Measurements from ENCODE around the gene STUM. TPM values are rescaled to one million over a fixed set of nuclear protein-coding genes. Genes with fewer than 3 reads are reported as not detected.

STUM gene
- total RNA-seq, 5 donors from 2014 or later (not counting 1 experiment from before 2014, with no cell fraction given) = 0.10 TPM; not detected in 4

DNA sequence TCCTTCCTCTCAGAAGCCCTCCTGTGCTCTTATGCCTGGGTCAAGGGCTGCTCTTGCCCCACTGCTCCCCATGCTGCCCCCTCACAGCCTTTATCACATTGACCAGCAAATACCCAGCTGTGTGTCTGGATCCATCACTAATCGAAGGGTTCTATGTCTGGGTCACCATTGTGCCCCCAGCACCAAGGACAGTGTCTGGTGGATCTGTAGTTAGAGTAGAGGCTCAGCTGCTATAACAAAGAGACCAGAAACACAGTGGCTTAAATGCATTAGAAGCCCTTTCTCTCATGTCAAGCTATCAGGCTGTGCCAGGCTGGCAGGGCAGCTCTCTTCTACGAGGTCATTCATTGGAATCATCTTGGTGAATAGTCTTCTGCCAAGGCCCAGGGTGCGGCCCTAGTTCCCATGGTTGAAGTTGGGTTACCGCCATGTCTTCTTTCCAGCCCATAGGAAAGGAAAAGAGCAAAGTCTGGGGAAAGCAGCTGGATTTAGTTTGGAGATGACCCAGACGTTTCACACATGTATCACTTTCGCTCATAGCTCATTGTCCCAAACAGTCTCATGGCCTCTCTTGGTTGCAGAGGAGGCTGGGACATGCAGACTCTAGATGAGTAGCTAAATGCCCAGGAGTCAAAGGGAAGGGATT, 32.2 kb downstream of the STUM start:
- ChIA-PET POLR2A (no interaction called here), CTCF (no interaction called here)
- Histone ChIP-seq H3K9me3 (no peaks in the 10 kb centered on the region), H3K27ac (ENCODE audit: low read length) (no peak overlapping the region), H3K36me3 (ENCODE audit: control insufficient read depth in 2 of 2, extremely low read depth in 1 of 2, insufficient read depth in 1 of 2, low read length in 1 of 2) (no peaks in the 10 kb centered on the region), H3K4me3 (ENCODE audit: control insufficient read depth in 1 of 2, extremely low read depth in 1 of 2, low read length in 1 of 2) (no peak overlapping the region), H3K27me3 (replicated peaks in 1 of 2; ENCODE audit: control insufficient read depth in 2 of 2, extremely low read depth in 1 of 2, insufficient read depth in 2 of 2, low read length in 1 of 2) (peaks cover 0 to 14% of the 10 kb centered on the region in 2 experiments), H3K4me1 (ENCODE audit: control insufficient read depth in 1 of 2, extremely low read depth in 1 of 2, insufficient read depth in 2 of 2, low read length in 2 of 2) (no peaks in the 10 kb centered on the region)
- peaks cover 0 to 2% of the 10 kb centered on the region in 2 donors for H3K27me3 Mint-ChIP-seq
- no peaks in the 10 kb centered on the region for H3K4me1 Mint-ChIP-seq
- no peaks in the 10 kb centered on the region for H3K9me3 Mint-ChIP-seq
- no peak overlapping the region for H3K4me3 Mint-ChIP-seq
- ATAC-seq (replicated peaks in 1 of 4) = no peak
- H3K36me3 Mint-ChIP-seq = no peaks in the 10 kb centered on the region
- no peak for DNase-seq
- WGBS (ENCODE audit: insufficient coverage) = 100% methylated on average over 1 of the region's 6 CpGs
- no peak overlapping the region for H3K27ac Mint-ChIP-seq

DNA sequence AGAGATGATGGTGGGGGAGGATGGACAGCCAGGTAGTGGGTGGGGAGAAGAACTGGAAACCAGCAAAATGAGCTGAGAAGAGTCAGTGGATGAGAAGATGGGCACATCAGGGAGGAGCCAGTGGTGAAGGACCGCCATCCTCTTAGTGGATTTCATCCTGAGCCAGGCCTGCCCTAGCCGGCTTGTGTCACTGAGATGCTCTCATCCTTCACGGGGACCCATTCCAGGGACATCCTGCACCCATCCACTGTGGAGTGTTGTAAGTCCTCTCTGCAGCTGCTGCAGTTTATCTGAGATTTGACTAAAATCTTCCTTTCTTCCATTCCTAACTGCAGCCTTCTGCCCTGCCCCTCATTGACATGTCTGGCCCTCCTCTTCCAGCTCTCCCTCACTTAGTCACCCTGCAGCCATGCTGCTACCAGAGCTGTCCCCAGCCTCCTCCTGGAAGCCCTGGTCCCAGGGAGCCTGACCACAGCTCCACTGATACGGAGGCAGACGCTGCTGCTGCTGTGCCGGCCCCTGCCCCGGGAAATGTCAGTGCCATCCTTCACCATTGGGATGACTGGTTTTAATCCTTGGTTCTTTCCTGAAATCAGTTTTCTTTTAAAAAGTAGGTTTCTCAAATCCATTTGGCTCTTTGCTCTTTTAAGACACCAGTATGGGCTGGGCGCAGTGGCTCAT, 33.2 kb downstream of the STUM start:
- H3K4me1 ChIP-seq (ENCODE audit: control insufficient read depth in 1 of 2, extremely low read depth in 1 of 2, insufficient read depth in 2 of 2, low read length in 2 of 2) = no peaks in the 10 kb centered on the region
- ChIA-PET CTCF (interaction anchor here in 1 of 2 donors (0.6 kb wide), 1 partner anchor 232 kb away, joined by 5 read pairs; no protein-coding TSS in a partner anchor), POLR2A (no interaction called here)
- no peaks in the 10 kb centered on the region for H3K4me1 Mint-ChIP-seq
- no peaks in the 10 kb centered on the region for H3K9me3 Mint-ChIP-seq
- H3K9me3 ChIP-seq = no peaks in the 10 kb centered on the region
- H3K27me3 Mint-ChIP-seq = peaks cover 0 to 2% of the 10 kb centered on the region in 2 donors
- no peaks in the 10 kb centered on the region for H3K36me3 Mint-ChIP-seq
- DNase-seq = no peak
- no peak overlapping the region for H3K4me3 ChIP-seq (ENCODE audit: control insufficient read depth in 1 of 2, extremely low read depth in 1 of 2, low read length in 1 of 2)
- WGBS (ENCODE audit: insufficient coverage) = 88% methylated on average over 8 of the region's 8 CpGs
- no peaks in the 10 kb centered on the region for H3K36me3 ChIP-seq (ENCODE audit: control insufficient read depth in 2 of 2, extremely low read depth in 1 of 2, insufficient read depth in 1 of 2, low read length in 1 of 2)
- no peak overlapping the region for H3K27ac Mint-ChIP-seq
- no peak overlapping the region for H3K27ac ChIP-seq (ENCODE audit: low read length)
- no peak for ATAC-seq (replicated peaks in 1 of 4)
- H3K27me3 ChIP-seq (replicated peaks in 1 of 2; ENCODE audit: control insufficient read depth in 2 of 2, extremely low read depth in 1 of 2, insufficient read depth in 2 of 2, low read length in 1 of 2) = peaks cover 0 to 14% of the 10 kb centered on the region in 2 experiments
- H3K4me3 Mint-ChIP-seq = no peak overlapping the region

DNA sequence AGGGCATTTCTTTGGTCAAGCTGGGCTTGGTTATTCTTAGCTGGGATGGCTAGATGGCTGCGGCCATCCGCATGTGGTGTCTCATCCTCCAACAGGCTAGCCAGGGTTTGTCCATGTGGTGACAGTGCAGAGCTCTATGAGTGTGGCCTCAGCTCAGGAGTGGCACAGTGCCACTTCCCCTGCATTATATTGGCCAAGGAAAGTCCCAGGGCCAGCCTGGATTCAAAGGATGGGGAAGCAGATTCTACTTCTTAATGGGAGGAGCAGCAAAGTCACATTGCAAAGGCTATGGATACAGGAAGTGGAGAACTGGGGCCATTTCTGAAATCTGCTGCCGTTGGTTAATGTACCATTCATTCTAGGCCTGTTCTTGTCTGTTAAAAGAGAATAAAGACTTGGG, 34.4 kb downstream of the STUM start:
- no peak overlapping the region for H3K27ac ChIP-seq (ENCODE audit: low read length)
- peaks cover 0 to 2% of the 10 kb centered on the region in 2 donors for H3K27me3 Mint-ChIP-seq
- H3K27me3 ChIP-seq (replicated peaks in 1 of 2; ENCODE audit: control insufficient read depth in 2 of 2, extremely low read depth in 1 of 2, insufficient read depth in 2 of 2, low read length in 1 of 2) = peaks cover 0 to 12% of the 10 kb centered on the region in 2 experiments
- no peaks in the 10 kb centered on the region for H3K9me3 ChIP-seq
- no peak for ATAC-seq (replicated peaks in 1 of 4)
- H3K9me3 Mint-ChIP-seq = no peaks in the 10 kb centered on the region
- H3K4me1 Mint-ChIP-seq = no peaks in the 10 kb centered on the region
- H3K36me3 ChIP-seq (ENCODE audit: control insufficient read depth in 2 of 2, extremely low read depth in 1 of 2, insufficient read depth in 1 of 2, low read length in 1 of 2) = no peaks in the 10 kb centered on the region
- H3K4me3 ChIP-seq (ENCODE audit: control insufficient read depth in 1 of 2, extremely low read depth in 1 of 2, low read length in 1 of 2) = no peak overlapping the region
- H3K4me3 Mint-ChIP-seq = no peak overlapping the region
- H3K4me1 ChIP-seq (ENCODE audit: control insufficient read depth in 1 of 2, extremely low read depth in 1 of 2, insufficient read depth in 2 of 2, low read length in 2 of 2) = no peaks in the 10 kb centered on the region
- H3K27ac Mint-ChIP-seq = no peak overlapping the region
- POLR2A ChIA-PET = interaction anchor here in 1 of 2 donors (0.6 kb wide), 1 partner anchor 169 kb away, joined by 5 read pairs; no protein-coding TSS in a partner anchor
- WGBS (ENCODE audit: insufficient coverage) = 88% methylated on average over 3 of the region's 3 CpGs
- DNase-seq = no peak
- CTCF ChIA-PET = interaction anchor here in 1 of 2 donors (0.6 kb wide), 1 partner anchor 219 kb away, joined by 5 read pairs; no protein-coding TSS in a partner anchor
- H3K36me3 Mint-ChIP-seq = no peaks in the 10 kb centered on the region

DNA sequence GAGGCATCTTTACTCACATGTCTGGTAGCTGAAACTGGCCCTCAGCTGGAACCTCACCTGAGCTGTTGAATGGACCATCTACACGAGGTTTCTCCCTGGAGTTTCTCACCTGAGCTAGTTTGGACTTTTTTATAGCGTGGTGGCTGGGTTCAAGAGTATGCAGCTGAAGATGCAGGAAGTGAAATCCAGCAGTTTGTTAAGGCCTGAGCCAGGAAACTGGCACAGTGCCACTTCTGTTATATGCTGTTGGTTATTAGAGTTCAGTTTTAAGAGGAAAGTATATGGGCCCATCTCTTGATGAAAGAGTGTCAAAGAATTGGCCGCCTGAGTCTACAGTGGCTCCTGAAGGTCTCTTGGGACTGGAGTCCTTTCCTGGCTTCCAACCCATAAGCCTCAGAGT, 35.6 kb downstream of the STUM start:
- peak in 1 of 35 experiments; percentile 9 for DNase-seq
- Histone ChIP-seq H3K9me3 (no peaks in the 10 kb centered on the region), H3K36me3 (ENCODE audit: control insufficient read depth in 2 of 2, extremely low read depth in 1 of 2, insufficient read depth in 1 of 2, low read length in 1 of 2) (no peaks in the 10 kb centered on the region), H3K27ac (ENCODE audit: low read length) (no peak overlapping the region), H3K4me1 (ENCODE audit: control insufficient read depth in 1 of 2, extremely low read depth in 1 of 2, insufficient read depth in 2 of 2, low read length in 2 of 2) (no peaks in the 10 kb centered on the region), H3K4me3 (ENCODE audit: control insufficient read depth in 1 of 2, extremely low read depth in 1 of 2, low read length in 1 of 2) (no peak overlapping the region), H3K27me3 (replicated peaks in 1 of 2; ENCODE audit: control insufficient read depth in 2 of 2, extremely low read depth in 1 of 2, insufficient read depth in 2 of 2, low read length in 1 of 2) (peaks cover 0 to 14% of the 10 kb centered on the region in 2 experiments)
- H3K27me3 Mint-ChIP-seq = peaks cover 0 to 2% of the 10 kb centered on the region in 2 donors
- H3K4me3 Mint-ChIP-seq = no peak overlapping the region
- H3K9me3 Mint-ChIP-seq = no peaks in the 10 kb centered on the region
- 63% methylated on average over 3 of the region's 3 CpGs for WGBS (ENCODE audit: insufficient coverage)
- no peaks in the 10 kb centered on the region for H3K36me3 Mint-ChIP-seq
- H3K4me1 Mint-ChIP-seq = no peaks in the 10 kb centered on the region
- ChIA-PET CTCF (no interaction called here), POLR2A (no interaction called here)
- ATAC-seq (replicated peaks in 1 of 4) = no peak
- no peak overlapping the region for H3K27ac Mint-ChIP-seq

DNA sequence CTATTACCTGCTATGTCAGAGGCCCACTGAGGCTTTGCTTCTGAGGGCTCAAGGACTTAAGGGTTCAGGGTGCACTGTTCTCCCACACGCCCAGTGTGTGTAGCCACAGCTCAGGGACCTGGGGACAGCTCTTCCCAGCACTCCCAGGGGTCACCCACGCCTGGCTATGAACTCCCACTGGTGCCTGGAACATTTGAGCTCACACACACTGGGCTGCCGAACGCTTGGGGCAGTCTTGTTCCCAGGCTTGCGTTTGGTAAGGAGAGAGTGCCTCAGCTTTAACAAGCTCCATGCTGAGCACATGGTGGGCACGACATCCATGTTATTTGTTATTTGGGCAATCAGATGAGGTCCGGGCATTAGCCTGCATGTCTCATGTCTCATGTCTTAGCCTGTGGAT, 37.6 kb downstream of the STUM start:
- no peak overlapping the region for H3K27ac ChIP-seq (ENCODE audit: low read length)
- H3K4me3 ChIP-seq (ENCODE audit: control insufficient read depth in 1 of 2, extremely low read depth in 1 of 2, low read length in 1 of 2) = no peak overlapping the region
- H3K36me3 ChIP-seq (ENCODE audit: control insufficient read depth in 2 of 2, extremely low read depth in 1 of 2, insufficient read depth in 1 of 2, low read length in 1 of 2) = no peaks in the 10 kb centered on the region
- peaks cover 0 to 18% of the 10 kb centered on the region in 2 experiments for H3K27me3 ChIP-seq (replicated peaks in 1 of 2; ENCODE audit: control insufficient read depth in 2 of 2, extremely low read depth in 1 of 2, insufficient read depth in 2 of 2, low read length in 1 of 2)
- DNase-seq (no peak), ATAC-seq (replicated peaks in 1 of 4) (no peak)
- Mint-ChIP-seq H3K4me1 (no peaks in the 10 kb centered on the region), H3K27me3 (peaks cover 4 to 11% of the 10 kb centered on the region in 2 donors), H3K27ac (no peak overlapping the region), H3K4me3 (no peak overlapping the region), H3K36me3 (no peaks in the 10 kb centered on the region), H3K9me3 (no peaks in the 10 kb centered on the region)
- ChIA-PET POLR2A (no interaction called here), CTCF (interaction anchor here in 1 of 2 donors (0.6 kb wide), 1 partner anchor 1163 kb away, joined by 4 read pairs; no protein-coding TSS in a partner anchor)
- WGBS (ENCODE audit: insufficient coverage) = 77% methylated on average over 7 of the region's 7 CpGs
- H3K9me3 ChIP-seq = no peaks in the 10 kb centered on the region
- H3K4me1 ChIP-seq (ENCODE audit: control insufficient read depth in 1 of 2, extremely low read depth in 1 of 2, insufficient read depth in 2 of 2, low read length in 2 of 2) = no peaks in the 10 kb centered on the region

DNA sequence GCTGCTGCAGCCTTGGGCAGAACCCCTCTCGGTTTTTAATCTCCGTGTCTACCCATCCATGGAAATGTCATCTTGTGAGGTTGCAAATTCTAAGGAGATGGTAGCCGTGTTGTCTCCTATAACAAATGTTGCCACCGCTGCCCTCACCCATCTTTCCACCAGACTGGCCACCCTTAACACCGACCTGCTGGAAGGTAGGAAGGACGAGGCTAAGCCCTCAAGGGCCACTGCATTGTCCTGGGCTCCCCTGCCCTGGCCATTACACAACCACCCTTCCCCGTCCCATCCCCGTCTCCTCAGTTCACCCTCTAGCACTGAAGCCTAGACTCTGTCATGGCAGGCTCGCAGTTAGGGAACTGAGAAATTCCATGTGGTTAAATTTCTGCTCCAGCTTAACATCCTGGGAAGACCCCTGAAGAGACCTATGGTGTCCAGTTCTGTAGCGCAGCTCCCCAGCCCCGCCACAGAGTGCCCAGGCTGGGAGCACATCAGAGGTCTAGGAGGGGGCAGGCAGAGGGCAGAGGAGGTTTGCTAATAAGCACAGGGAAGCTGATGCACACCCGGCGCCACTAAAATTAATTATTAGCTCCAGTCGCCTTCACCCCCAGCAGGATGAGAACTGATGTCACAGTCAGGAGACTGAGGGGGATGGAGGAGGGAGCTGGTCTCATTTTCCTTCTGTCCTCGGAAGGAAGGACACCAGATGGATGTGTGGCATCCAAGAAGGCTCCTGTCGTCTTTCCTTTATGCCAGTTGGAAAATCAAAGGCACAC, 38.3 kb downstream of the STUM start:
- peaks cover 0 to 22% of the 10 kb centered on the region in 2 experiments for H3K27me3 ChIP-seq (replicated peaks in 1 of 2; ENCODE audit: control insufficient read depth in 2 of 2, extremely low read depth in 1 of 2, insufficient read depth in 2 of 2, low read length in 1 of 2)
- H3K36me3 ChIP-seq (ENCODE audit: control insufficient read depth in 2 of 2, extremely low read depth in 1 of 2, insufficient read depth in 1 of 2, low read length in 1 of 2) = no peaks in the 10 kb centered on the region
- ChIA-PET POLR2A (no interaction called here), CTCF (interaction anchor here (0.6 kb wide), 2 partner anchors 978 to 1164 kb away, joined by 4 to 5 read pairs; no protein-coding TSS in a partner anchor)
- no peak for DNase-seq
- no peak for ATAC-seq (replicated peaks in 1 of 4)
- H3K9me3 ChIP-seq = no peaks in the 10 kb centered on the region
- H3K9me3 Mint-ChIP-seq = no peaks in the 10 kb centered on the region
- no peaks in the 10 kb centered on the region for H3K4me1 ChIP-seq (ENCODE audit: control insufficient read depth in 1 of 2, extremely low read depth in 1 of 2, insufficient read depth in 2 of 2, low read length in 2 of 2)
- no peak overlapping the region for H3K27ac ChIP-seq (ENCODE audit: low read length)
- H3K4me1 Mint-ChIP-seq = no peaks in the 10 kb centered on the region
- H3K4me3 Mint-ChIP-seq = no peak overlapping the region
- H3K4me3 ChIP-seq (ENCODE audit: control insufficient read depth in 1 of 2, extremely low read depth in 1 of 2, low read length in 1 of 2) = no peak overlapping the region
- H3K27me3 Mint-ChIP-seq = peaks cover 6 to 11% of the 10 kb centered on the region in 2 donors
- no peak overlapping the region for H3K27ac Mint-ChIP-seq
- H3K36me3 Mint-ChIP-seq = no peaks in the 10 kb centered on the region
- WGBS (ENCODE audit: insufficient coverage) = 79% methylated on average over 6 of the region's 16 CpGs
